Left ventricle myocardium inferior (tissue), 1 donor: ENCODE data around the gene SORT1. TPM values are rescaled to one million over a fixed set of nuclear protein-coding genes. Genes with fewer than 3 reads are reported as not detected.
"Not testable (repeated sequence)": the region's sequence is repeated elsewhere in the genome, so short reads cannot be mapped to it uniquely, and the experiment has no call there.

Experiments used
- DNase-seq: peaks from one replicate; pipeline ENCODE4 v3.0.0-alpha.2; 2020
- H3K27ac ChIP-seq: fragments of 200-600 bp; replicated peaks from 2 replicates; pipeline ENCODE4 v1.8.0; 2021
- H3K27me3 ChIP-seq: fragments of 200-600 bp; 2 replicates; pipeline ENCODE4 v1.8.0; 2021; ENCODE audit warnings: low read depth
- H3K36me3 ChIP-seq: fragments of 200-600 bp; 2 replicates; pipeline ENCODE4 v1.8.0; 2021
- H3K4me1 ChIP-seq: fragments of 200-600 bp; 2 replicates; pipeline ENCODE4 v1.8.0; 2021
- H3K4me3 ChIP-seq: fragments of 200-600 bp; 2 replicates; pipeline ENCODE4 v1.8.0; 2021; ENCODE audit warnings: mild to moderate bottlenecking, moderate library complexity
- H3K9me3 ChIP-seq: fragments of 200-600 bp; replicated peaks from 2 replicates; pipeline ENCODE4 v1.8.0; 2021
- CTCF ChIP-seq: fragments of 200-600 bp; IDR thresholded peaks from 2 replicates; pipeline ENCODE4 v1.8.0; 2021; ENCODE audit warnings: antibody characterized with exemption, mild to moderate bottlenecking, borderline replicate concordance
- intact Hi-C: fragments of 100-400 bp; cut with micrococcal nuclease; formaldehyde crosslinking; loops from one replicate; pipeline ENCODE4 v1.11.0; 2022
- long read RNA-seq: library from polyadenylated mRNA; unstranded; transcript quantifications from one replicate; pipeline ENCODE4 v2.0.0, GENCODE V29; 2021
- total RNA-seq: library from RNA; stranded (reverse); fragmentation: NEBNext Ultra II Directional; extraction: Animal tissue kit (Norgen Biotek cat#: 25700); gene quantifications from one replicate; pipeline ENCODE4 v1.2.1, GENCODE V29; 2021
- donor health status: DM: no; HTN: yes; CAD: no; lungs with severe emphysema.

Gene SORT1
- 146 TPM for total RNA-seq
- long read RNA-seq, full-length matches to known transcripts: 176 of 343 reads
- long read RNA-seq, partial matches to known transcripts: 43 of 343 reads
- long read RNA-seq, other reads (novel, unspliced or antisense): 124 of 343 reads

GRCh38 chr1:109397581-109398342, at the start of gene SORT1:
Gene SORT1 (minus strand): TSS chr1:109397918. CDS start chr1:109397892, 26 bp downstream.
- no peaks in the 10 kb centered on the region for H3K9me3 ChIP-seq
- peak within 1 kb of the TSS; percentile 92 for H3K27ac ChIP-seq
- peak within 1 kb of the TSS; percentile 74 for H3K4me3 ChIP-seq
- H3K27me3 ChIP-seq: no peaks in the 10 kb centered on the region
- DNase-seq: peak; percentile 88
- no peak for TF ChIP-seq CTCF
- H3K4me1 ChIP-seq: peaks cover 65% of the 10 kb centered on the region
- intact Hi-C loops: loop anchor here (5.0 kb wide), 1 partner anchor 115 kb away; the partner anchor contains the start of gene PSRC1
- peaks cover 17% of the 10 kb centered on the region for H3K36me3 ChIP-seq

GRCh38 chr1:109445949-109446695, 48.4 kb upstream of the SORT1 start:
- DNase-seq, H3K4me3 ChIP-seq, H3K36me3 ChIP-seq, H3K4me1 ChIP-seq, H3K27ac ChIP-seq, intact Hi-C loops, H3K9me3 ChIP-seq: not testable (repeated sequence)
- H3K27me3 ChIP-seq: peaks cover 51% of the 10 kb centered on the region

- TF ChIP-seq CTCF: no peak
- Histone ChIP-seq H3K27ac (no peak overlapping the region), H3K9me3 (no peaks in the 10 kb centered on the region), H3K27me3 (peaks cover 34% of the 10 kb centered on the region), H3K4me3 (no peak overlapping the region), H3K4me1 (no peaks in the 10 kb centered on the region), H3K36me3 (no peaks in the 10 kb centered on the region)
- intact Hi-C loops: no loop called here
- no peak for DNase-seq
Observed at GRCh38 chr1:109444346-109444745, 46.6 kb upstream of the SORT1 start.

- no peak for DNase-seq
- Histone ChIP-seq H3K27ac (no peak overlapping the region), H3K36me3 (no peaks in the 10 kb centered on the region), H3K9me3 (no peaks in the 10 kb centered on the region), H3K27me3 (peaks cover 32% of the 10 kb centered on the region), H3K4me3 (no peak overlapping the region), H3K4me1 (no peaks in the 10 kb centered on the region)
- intact Hi-C loops: no loop called here
- no peak for TF ChIP-seq CTCF
Observed at GRCh38 chr1:109443476-109443875, 45.8 kb upstream of the SORT1 start.

- H3K4me1 ChIP-seq: no peaks in the 10 kb centered on the region
- no peak overlapping the region for H3K4me3 ChIP-seq
Observed at GRCh38 chr1:109441069-109441468, 43.4 kb upstream of the SORT1 start.

More at GRCh38 chr1:109441069-109441468, 43.4 kb upstream of the SORT1 start:
- intact Hi-C loops: no loop called here
- Histone ChIP-seq H3K9me3 (no peaks in the 10 kb centered on the region), H3K36me3 (no peaks in the 10 kb centered on the region), H3K27me3 (peaks cover 18% of the 10 kb centered on the region), H3K27ac (no peak overlapping the region)
- TF ChIP-seq CTCF: no peak
- DNase-seq: no peak
